A549 (cell line): ENCODE measurements around the gene CDC37L1. TPM values are rescaled to one million over a fixed set of nuclear protein-coding genes. Genes with fewer than 3 reads are reported as not detected.

ENCODE experiments used
- ATAC-seq, 2 experiments: fragments of 200-7000 bp in 1 of 2; fragments of >200 bp in 1 of 2; cut with Nextera tagmentation in 1 of 2; cut with Tn5 transposase in 1 of 2; 3 replicates each; pipeline versions ENCODE4 v1.8.0 to v1.9.1; 2018 to 2020; ENCODE audit warnings: mild to moderate bottlenecking in 1 of 2, moderate library complexity in 1 of 2
- CTCF ChIA-PET: fragments of 300-600 bp; sonication (Branson Sonifier 250); formaldehyde crosslinking; extraction: SDS; loops from one replicate; lab custom pipeline; 2021; ENCODE audit warnings: antibody characterized with exemption, inconsistent platforms; lab: Yijun Ruan, JAX
- POLR2A ChIA-PET: fragments of 350-600 bp; formaldehyde crosslinking; extraction: SDS; loops from one replicate; lab custom pipeline; 2021; ENCODE audit warnings: antibody characterized with exemption, inconsistent platforms; lab: Yijun Ruan, JAX
- DNase-seq, 2 experiments: peaks; one replicate each; pipeline versions ENCODE4 v3.0.0 to v3.0.0-alpha.2; 2011 to 2016; ENCODE audit warnings: low read depth in 1 of 2, low spot score in 1 of 2
- FAIRE-seq: peaks from 2 replicates; lab custom pipeline; 2011; peaks lifted over from hg19 to GRCh38; lab: Jason Lieb, UNC
- H3K27ac ChIP-seq, 2 experiments: fragments of >200 bp; sonication (Bioruptor Twin); formaldehyde crosslinking; 3 replicates each; pipeline ENCODE4 v1.5.1; 2016 to 2017
- H3K4me1 ChIP-seq: fragments of >200 bp; sonication (Bioruptor Twin); formaldehyde crosslinking; 3 replicates; pipeline ENCODE4 v1.6.1; 2016
- H3K4me2 ChIP-seq: fragments of >200 bp; sonication (Bioruptor Twin); formaldehyde crosslinking; 3 replicates; pipeline ENCODE4 v1.6.1; 2016
- H3K4me3 ChIP-seq: fragments of >200 bp; sonication (Bioruptor Twin); formaldehyde crosslinking; 3 replicates; pipeline ENCODE4 v1.5.1; 2016
- H3K9me3 ChIP-seq: fragments of >200 bp; sonication (Bioruptor Twin); formaldehyde crosslinking; 3 replicates; pipeline ENCODE4 v1.6.1; 2016
- CBX8 ChIP-seq: fragments of 200-600 bp; sonication (generic); IDR thresholded peaks from 2 replicates; pipeline ENCODE4 v1.6.1; 2016
- CEBPB ChIP-seq, 2 experiments: fragments of >200 bp in 1 of 2; sonication (Bioruptor Twin) in 1 of 2; formaldehyde crosslinking in 1 of 2; IDR thresholded peaks; 2 replicates each; pipeline ENCODE4 v1.6.1; 2012 to 2016
- CHD4 ChIP-seq: fragments of 200-600 bp; sonication (generic); IDR thresholded peaks from 2 replicates; pipeline ENCODE4 v1.6.1; 2016; ENCODE audit warnings: antibody characterized with exemption, mild to moderate bottlenecking, borderline replicate concordance
- FOSB ChIP-seq: fragments of 250-450 bp; sonication (Bioruptor Pico); IDR thresholded peaks from 2 replicates; pipeline ENCODE4 v1.5.0; 2020; ENCODE audit warnings: mild to moderate bottlenecking, moderate library complexity
- FOXS1 ChIP-seq: fragments of 250-450 bp; sonication (Bioruptor Pico); IDR thresholded peaks from 2 replicates; pipeline ENCODE4 v1.5.0; 2020; ENCODE audit warnings: mild to moderate bottlenecking, moderate library complexity
- HOXA7 ChIP-seq: fragments of 250-450 bp; sonication (Bioruptor Pico); IDR thresholded peaks from 2 replicates; pipeline ENCODE4 v1.5.0; 2020; ENCODE audit warnings: mild to moderate bottlenecking, moderate library complexity
- HOXB5 ChIP-seq: fragments of 250-450 bp; sonication (Bioruptor Pico); IDR thresholded peaks from 2 replicates; pipeline ENCODE4 v1.5.0; 2020; ENCODE audit warnings: mild to moderate bottlenecking, moderate library complexity
- JUNB ChIP-seq: fragments of >200 bp; sonication (Bioruptor Twin); formaldehyde crosslinking; IDR thresholded peaks from 2 replicates; pipeline ENCODE4 v1.6.1; 2016
- NPAS2 ChIP-seq: fragments of 250-450 bp; sonication (Bioruptor Pico); IDR thresholded peaks from 2 replicates; pipeline ENCODE4 v1.8.0; 2022; ENCODE audit warnings: mild to moderate bottlenecking, moderate library complexity, borderline replicate concordance
- NR3C1 ChIP-seq: fragments of >200 bp; sonication (Bioruptor Twin); formaldehyde crosslinking; IDR thresholded peaks from 3 replicates; pipeline ENCODE4 v1.6.1; 2017
- PBX3 ChIP-seq: IDR thresholded peaks from 2 replicates; pipeline ENCODE4 v1.6.1; 2012
- POLR2AphosphoS2 ChIP-seq: conservative IDR thresholded peaks from 2 replicates; pipeline ENCODE4 v1.6.1; 2012; ENCODE audit warnings: low read length, improper control_type of control experiment, inconsistent platforms
- RAD21 ChIP-seq, 2 experiments: fragments of >200 bp in 1 of 2; sonication (Bioruptor Twin) in 1 of 2; formaldehyde crosslinking in 1 of 2; IDR thresholded peaks in 1 of 2; conservative IDR thresholded peaks in 1 of 2; 2 replicates in 1 of 2; 3 replicates in 1 of 2; pipeline ENCODE4 v1.6.1; 2012 to 2018; ENCODE audit warnings: inconsistent platforms in 1 of 2
- REST ChIP-seq: fragments of 200-600 bp; sonication (generic); IDR thresholded peaks from 2 replicates; pipeline ENCODE4 v1.6.1; 2016; ENCODE audit warnings: antibody characterized with exemption, mild to moderate bottlenecking, moderate library complexity
- RFX5 ChIP-seq: fragments of 450-650 bp; IDR thresholded peaks from 2 replicates; pipeline ENCODE4 v1.7.1; 2014; ENCODE audit warnings: antibody characterized with exemption, mild to moderate bottlenecking, moderate library complexity
- WGBS: methylation state at CpG from one replicate; pipeline ENCODE4 v1.1.6; 2017; ENCODE audit errors: missing lambda C conversion rate; 5-methylcytosine and 5-hydroxymethylcytosine counted together
- polyA plus RNA-seq, 4 experiments: library from polyadenylated mRNA; depleted of rRNA in 3 of 4; stranded (reverse); fragments of >200 nt; fragmentation: RNase III in 1 of 4; extraction: RNeasy Plus Mini Kit Qiagen cat#74134 plus additional on column Dnase treatment in 1 of 4; gene quantifications; 2 replicates in 3 of 4; 3 replicates in 1 of 4; pipeline ENCODE4 v1.2.3, GENCODE V29; 2011 to 2017
- TF ChIP-seq, protein P1 (sequence below): fragments of >200 bp; sonication (Bioruptor Twin); formaldehyde crosslinking; IDR thresholded peaks from 2 replicates; pipeline ENCODE4 v1.6.1; 2016
- TF ChIP-seq, protein P2 (sequence below): IDR thresholded peaks from 2 replicates; pipeline ENCODE4 v1.6.1; 2012; ENCODE audit warnings: low read depth, borderline replicate concordance
- TF ChIP-seq, protein P3 (sequence below): IDR thresholded peaks from 2 replicates; pipeline ENCODE4 v1.6.1; 2012

The CDC37L1 gene
- polyA plus RNA-seq, 2 of the 4 experiments (the other 2 are of a cell fraction): 9.5 to 16.2 TPM

DNA sequence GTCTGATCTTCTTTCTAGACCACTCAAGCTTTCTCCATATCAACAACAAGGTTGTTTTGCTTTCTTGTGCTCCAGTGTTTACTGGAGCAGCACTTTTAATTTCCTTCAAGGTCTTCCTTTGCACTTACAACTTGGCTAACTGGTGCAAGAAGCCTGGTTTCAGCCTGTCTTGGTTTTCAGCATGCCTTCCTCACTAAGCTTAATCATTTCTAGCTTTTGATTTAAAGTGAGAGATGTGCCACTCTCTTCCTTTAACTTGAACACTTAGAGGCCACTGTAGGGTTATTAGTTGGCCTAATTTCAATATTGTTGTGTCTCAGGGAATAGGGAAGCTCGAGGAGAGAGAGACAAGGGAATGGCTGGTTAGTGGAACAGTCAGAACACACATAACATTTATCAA is 48.2 kb downstream of the CDC37L1 start (continued):
- no peak for TF ChIP-seq REST
- no peak for TF ChIP-seq PBX3
- TF ChIP-seq FOXS1: no peak

- ATAC-seq (no peak), FAIRE-seq (no peak), DNase-seq (no peak)
- H3K4me3 ChIP-seq: no peak overlapping the region
- H3K4me1 ChIP-seq: no peaks in the 10 kb centered on the region; the same call in 2 of the 3 replicates
- TF ChIP-seq, protein P1, sequence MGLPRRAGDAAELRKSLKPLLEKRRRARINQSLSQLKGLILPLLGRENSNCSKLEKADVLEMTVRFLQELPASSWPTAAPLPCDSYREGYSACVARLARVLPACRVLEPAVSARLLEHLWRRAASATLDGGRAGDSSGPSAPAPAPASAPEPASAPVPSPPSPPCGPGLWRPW: no peak
- TF ChIP-seq HOXB5: no peak
- TF ChIP-seq FOSB (CRISPR knock-in tag): no peak
- TF ChIP-seq JUNB: no peak
- TF ChIP-seq, protein P2, sequence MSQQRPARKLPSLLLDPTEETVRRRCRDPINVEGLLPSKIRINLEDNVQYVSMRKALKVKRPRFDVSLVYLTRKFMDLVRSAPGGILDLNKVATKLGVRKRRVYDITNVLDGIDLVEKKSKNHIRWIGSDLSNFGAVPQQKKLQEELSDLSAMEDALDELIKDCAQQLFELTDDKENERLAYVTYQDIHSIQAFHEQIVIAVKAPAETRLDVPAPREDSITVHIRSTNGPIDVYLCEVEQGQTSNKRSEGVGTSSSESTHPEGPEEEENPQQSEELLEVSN: no peak
- TF ChIP-seq PBX3: no peak
- TF ChIP-seq POLR2AphosphoS2: no peak
- no peak for TF ChIP-seq FOXS1
- TF ChIP-seq RFX5: no peak
- TF ChIP-seq, protein P3, sequence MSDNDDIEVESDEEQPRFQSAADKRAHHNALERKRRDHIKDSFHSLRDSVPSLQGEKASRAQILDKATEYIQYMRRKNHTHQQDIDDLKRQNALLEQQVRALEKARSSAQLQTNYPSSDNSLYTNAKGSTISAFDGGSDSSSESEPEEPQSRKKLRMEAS: no peak
- TF ChIP-seq NPAS2 (CRISPR knock-in tag): no peak
- TF ChIP-seq CBX8: no peak
- TF ChIP-seq RAD21 (conservative IDR thresholded peaks at IDR 0.05 in 1 of 2, IDR thresholded peaks at IDR 0.05 in 1 of 2): no peak
- no peak for TF ChIP-seq CHD4
- no peak for TF ChIP-seq HOXA7 (CRISPR knock-in tag)
- no peak for TF ChIP-seq CEBPB (IDR thresholded peaks at IDR 0.05)
- no peak for TF ChIP-seq NR3C1
- no peak for TF ChIP-seq REST
- H3K4me2 ChIP-seq: no peak overlapping the region
- POLR2A ChIA-PET: no interaction called here
- no peak overlapping the region for H3K27ac ChIP-seq
- 71% methylated on average over 1 of the region's 1 CpG for WGBS
- H3K9me3 ChIP-seq: no peaks in the 10 kb centered on the region
- CTCF ChIA-PET: interaction anchor here (0.6 to 1.0 kb wide), 4 partner anchors 19 to 1912 kb away, joined by 3 read pairs; no protein-coding TSS in a partner anchor
Measured at GRCh38 chr9:4732890-4733289, 53.5 kb downstream of the CDC37L1 start.
